Activated naive CD4-positive, alpha-beta T cell (primary cell): Measurements from ENCODE around the gene H6PD.

Experiments used
- DNase-seq, 4 experiments: peaks; one replicate each; lab custom pipeline; 2025; lab: John Stamatoyannopoulos, UW

Gene H6PD

GRCh38 chr1:9279172-9279840 lies 44.7 kb downstream of the H6PD start:
- DNase-seq = no peak

GRCh38 chr1:9280015-9280860 lies 45.7 kb downstream of the H6PD start:
- no peak for DNase-seq

DNA sequence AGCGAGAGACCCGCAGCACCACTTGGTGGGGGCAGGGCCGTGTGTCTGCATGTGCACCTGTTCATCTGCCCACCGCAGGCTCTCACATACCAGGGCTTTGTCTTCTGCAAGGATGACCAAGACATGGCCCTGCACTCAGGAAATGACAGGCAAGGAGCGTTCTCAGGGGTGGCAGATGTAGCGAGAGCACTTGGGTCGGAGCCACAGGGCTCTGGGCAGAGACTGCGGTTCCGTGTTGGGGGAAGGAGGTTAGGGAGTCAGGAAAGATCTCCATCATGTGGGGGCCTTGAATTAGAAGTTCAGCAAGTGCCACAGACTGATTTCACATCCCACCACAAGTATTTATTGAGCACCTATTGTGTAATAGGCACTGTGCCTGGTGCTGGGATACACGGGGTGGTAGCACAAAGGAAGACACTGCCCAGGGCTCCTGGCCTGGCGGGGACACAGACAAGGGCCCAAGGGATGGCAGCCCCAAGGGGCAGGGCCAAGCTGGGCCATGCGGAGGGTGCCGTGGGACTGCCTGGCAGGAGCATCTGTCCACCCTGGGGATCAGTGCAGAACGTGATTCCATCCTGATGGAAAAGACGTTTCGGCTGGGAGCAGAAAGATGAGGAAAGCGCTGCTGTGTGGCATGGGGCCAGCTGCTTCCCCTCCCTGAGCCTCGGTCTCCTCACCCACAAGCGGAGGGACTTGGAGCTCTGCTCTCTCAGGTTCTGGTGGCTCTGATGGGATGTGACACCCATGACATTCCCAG lies 46.7 kb downstream of the H6PD start:
- DNase-seq = no peak

DNA sequence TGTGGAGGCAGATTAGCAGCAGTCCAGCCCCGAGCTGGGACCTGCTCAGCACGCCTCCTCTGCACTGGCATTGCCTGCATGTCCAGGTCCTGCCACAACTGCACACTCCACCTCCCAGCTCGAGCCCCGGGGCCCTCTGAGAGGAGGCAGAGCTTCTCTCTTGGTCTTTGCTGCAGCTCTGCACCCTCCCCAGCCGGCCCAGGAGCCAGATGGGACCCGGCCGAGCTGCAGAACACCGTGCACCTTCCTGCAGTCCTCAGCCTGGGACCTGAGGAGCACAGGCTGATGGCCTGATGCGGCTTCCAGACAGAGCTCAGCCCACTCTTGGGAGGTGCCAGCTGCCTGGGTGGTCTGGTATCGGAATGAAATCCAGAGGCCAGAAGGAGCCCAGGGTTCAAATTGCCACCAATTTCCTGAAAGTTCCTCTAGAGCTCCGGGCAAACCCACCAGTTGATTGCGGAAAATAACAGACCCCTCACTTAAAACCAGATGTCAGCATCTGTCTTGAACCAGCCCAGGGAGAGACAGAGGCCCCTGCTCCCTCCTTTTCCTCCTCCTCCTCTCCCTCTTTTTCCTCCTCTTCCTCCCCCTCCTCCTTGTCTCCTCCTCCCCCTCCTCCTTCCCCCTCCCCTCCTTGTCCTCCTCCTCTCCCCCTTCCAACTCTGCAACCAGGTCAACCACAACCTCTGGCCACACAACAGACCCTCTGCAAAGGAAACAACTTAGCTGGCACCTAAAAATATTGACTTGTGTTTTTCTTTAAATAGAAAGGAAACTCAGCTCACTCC lies 47.5 kb downstream of the H6PD start:
- no peak for DNase-seq

DNA sequence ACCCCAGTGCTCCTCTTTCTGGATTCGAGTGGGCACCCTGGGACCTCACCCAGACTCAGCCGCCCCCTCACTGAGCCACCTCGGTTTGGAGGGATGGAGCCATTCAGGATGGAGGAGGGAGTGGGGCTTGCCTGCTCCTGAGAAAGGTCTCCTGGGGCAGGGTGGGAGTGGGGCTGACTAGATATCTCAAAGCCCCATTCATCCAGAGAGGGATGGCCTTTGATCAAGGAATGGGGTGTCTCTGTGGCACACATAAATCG lies 48.1 kb downstream of the H6PD start:
- no peak for DNase-seq

DNA sequence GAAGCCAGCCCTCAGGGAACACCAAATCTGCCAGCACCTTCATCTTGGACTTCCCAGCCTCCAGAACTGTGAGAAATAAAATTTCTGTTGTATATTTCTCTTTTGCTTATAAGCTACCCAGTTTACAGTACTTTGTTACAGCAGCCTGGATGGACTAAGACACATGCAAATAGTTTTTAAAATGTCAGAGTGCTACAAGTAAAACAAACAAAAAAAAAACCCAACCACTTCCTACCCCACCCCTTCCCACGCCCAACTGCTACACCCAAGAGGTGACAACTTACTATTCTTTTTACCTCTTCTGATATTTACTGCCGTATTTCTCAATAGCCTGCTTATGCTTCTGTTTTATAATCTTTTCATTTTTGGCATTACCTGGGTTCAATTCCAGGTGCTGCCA lies 49.5 kb downstream of the H6PD start:
- no peak for DNase-seq

DNA sequence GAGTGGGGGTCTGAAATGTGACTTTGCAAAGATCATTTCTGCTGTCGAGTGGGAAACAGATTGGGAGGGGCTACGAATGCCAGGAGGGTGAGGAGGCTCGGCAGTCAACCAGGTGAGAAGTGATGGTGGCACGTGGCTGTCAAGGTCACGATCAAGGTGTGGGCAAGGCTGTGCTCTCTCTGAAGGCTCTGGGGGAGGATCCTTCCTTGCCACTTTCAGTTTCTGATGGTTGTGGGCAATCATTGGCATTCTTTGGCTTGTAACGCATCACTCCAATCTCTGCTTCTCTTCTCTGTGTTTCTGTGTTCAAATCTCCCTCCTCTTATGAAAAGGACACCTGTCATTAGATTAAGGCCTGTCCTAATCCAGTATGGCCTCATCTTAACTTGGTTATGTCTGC lies 52.0 kb downstream of the H6PD start:
- DNase-seq = no peak

- peak; percentile 72 to 89 (median 84) for DNase-seq
Measured at GRCh38 chr1:9289090-9289534, 54.5 kb downstream of the H6PD start.

DNA sequence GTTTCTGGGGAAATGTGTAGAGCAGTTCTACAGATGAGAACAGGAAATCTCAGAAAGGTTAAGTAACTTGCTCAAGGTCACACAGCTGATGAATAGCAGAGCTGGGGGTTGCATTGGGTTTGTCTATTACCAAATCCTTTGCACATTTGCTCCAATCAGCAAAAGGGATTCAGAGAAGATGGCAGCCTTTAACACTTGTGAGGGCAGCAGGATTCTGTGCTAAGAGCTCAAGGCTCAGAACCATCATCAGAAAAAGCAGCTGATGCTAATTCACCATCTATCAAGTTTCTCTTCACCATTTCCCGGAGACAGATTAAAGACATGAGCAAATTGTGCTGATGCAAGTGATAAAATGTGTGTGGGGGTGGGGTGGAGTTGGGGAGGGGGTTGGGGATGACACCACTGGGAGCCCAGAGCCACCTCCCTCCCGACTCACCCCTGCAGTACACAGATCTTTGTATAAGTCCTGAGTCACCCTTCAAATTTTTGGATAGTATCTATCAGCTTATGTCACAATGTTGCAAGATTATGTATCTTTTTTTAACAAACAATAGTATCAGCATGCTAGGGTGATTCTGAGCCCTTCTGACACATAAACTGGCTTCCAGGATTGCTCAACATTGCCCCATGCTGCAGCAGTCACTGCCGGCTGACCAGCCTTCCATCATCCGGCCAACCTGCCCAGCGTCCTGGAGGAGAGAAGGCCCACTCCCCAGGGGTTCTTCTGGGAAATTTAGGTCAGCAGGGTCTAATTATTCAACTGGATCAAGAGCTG lies 55.3 kb downstream of the H6PD start:
- peak in 1 of 4 experiments; percentile 9 for DNase-seq

DNA sequence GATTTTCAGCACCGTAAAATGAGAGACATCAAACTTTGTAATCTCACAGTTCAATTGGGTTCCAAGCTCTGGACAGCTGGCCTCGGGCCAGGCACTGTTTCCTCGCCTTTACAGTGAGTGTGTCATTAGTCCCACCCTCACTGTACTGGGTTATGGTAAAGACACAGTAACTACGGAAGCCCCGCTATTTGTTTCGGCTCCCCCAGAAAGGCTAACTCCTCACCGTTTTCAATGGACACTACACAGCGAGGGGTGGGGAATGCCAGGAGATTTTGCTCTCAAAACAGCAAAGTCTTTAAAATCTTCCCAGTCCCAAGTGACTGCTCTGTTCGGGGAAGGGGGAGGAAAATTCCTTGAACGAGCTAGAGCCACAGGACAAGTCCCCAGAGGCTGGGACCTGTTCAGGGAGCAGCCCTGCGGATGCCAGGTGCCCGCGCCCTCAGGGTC lies 57.4 kb downstream of the H6PD start:
- DNase-seq = no peak

- DNase-seq = peak in 3 of 4 experiments; percentile 20 to 65 (median 26)
Measured at GRCh38 chr1:9292361-9293240, 58.0 kb downstream of the H6PD start, which contains the start of gene SPSB1. TSS of gene SPSB1 (plus strand) at chr1:9292894. CDS start at chr1:9355892, 62,998 bp downstream.

GRCh38 chr1:9293241-9293532 lies 58.6 kb downstream of the H6PD start:
- no peak for DNase-seq

DNA sequence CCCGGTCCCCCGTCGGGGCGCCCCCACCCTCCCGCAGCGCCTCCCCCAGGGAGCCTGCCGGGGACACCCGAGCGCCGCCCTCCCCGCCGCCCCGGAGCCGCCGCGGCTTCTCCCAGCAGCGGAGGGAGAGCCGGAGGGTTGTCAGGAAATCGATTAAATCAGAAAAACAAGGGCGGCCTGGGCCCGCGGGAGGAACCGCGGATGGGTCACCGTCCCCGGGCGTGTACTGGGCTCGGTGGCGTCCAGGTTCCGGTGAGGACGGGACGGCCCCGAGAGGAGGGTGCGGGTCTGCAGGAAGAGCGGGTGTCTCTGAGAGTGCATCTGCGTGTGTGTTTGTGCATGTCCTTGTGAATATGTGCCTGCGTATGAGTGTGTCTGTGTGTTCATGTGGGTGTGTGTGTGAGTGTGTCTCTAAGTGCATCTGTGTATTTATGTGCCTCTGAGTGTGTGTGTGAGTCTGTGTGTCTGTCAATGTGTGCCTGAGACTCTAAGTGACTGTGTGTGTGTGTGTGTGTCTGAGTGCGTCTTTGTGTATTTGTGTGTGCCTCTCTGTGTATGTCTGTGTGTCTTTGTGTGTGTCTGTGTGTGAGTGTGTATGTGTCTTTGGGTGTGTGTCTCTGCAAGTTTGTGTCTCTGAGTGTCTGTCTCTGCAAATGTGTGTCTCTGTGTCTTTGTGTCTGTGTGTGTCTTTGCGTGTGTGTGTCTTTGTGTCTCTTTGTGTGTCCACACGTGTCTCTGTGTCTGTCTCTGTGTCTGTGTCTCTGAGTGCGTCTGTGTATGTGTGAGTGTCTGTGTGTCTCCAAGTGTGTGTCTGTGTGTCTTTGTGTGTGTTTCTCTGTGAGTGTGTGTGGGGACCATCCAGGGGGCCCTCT lies 59.2 kb downstream of the H6PD start:
- DNase-seq = peak in 1 of 4 experiments; percentile 39

DNA sequence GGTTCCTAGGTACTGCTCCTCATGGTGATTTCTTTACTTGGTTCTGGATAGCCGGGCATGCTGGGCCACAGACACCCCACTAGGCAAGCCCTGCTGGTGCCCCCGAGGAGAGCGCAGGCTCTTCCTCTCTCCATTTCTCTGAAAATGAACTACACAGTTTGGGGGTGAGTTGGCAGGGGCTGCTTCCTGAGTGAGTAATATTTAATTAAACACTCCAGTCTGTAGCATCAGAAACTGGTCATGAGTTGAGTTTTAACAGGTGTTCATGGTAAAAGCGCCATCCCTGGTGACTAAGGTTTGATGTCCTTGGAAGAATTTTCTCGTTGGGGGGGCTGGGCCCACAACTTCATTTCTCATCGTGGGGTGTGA lies 59.8 kb downstream of the H6PD start:
- DNase-seq = no peak

- DNase-seq = no peak
Measured at GRCh38 chr1:9294910-9295636, 60.5 kb downstream of the H6PD start.

DNA sequence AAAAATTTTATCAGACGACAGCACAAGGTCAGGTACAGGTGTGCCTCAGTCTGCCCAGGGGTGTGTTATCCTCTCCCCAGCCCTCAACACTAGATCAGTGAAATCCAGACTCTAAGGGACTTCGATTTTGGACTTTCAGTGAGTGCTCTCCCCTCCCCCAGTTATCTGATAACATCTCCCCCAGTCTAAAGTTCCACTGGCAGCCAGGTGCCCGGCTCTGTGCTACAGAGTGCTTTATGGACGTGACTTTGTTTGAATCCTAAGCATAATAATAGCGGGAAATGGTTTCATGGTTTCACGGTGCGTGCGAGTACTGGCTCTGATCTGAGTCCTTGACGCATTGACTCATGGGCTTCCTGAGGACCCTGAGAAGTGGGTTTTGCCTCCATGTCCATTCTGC lies 61.3 kb downstream of the H6PD start:
- DNase-seq = no peak

- DNase-seq = no peak
Measured at GRCh38 chr1:9296850-9297249, 62.3 kb downstream of the H6PD start.

- no peak for DNase-seq
Measured at GRCh38 chr1:9297831-9298230, 63.3 kb downstream of the H6PD start.

GRCh38 chr1:9298282-9298681 lies 63.7 kb downstream of the H6PD start:
- DNase-seq = no peak
